Astrocyte of the cerebellum (primary cell): ENCODE results near the gene AKT3.

Experiments
- DNase-seq: peaks from one replicate; pipeline ENCODE4 v3.0.0-alpha.2; 2011; ENCODE audit warnings: low read depth
- H3K4me3 ChIP-seq: 2 replicates; pipeline ENCODE4 v1.5.1; 2011; ENCODE audit warnings: mild to moderate bottlenecking, low read depth, low read length, moderate library complexity
- in situ Hi-C: cut with HindIII; loops from 2 replicates; pipeline ENCODE4 v1.10.0; 2017; ENCODE audit warnings: low sequenced_read_pairs
- TF ChIP-seq, protein P1 (sequence below): IDR thresholded peaks from 2 replicates; pipeline ENCODE4 v1.5.1; 2012; ENCODE audit warnings: low read length, low read depth, moderate library complexity, mild to moderate bottlenecking; ENCODE audit errors: missing control alignments

AKT3 gene

DNA sequence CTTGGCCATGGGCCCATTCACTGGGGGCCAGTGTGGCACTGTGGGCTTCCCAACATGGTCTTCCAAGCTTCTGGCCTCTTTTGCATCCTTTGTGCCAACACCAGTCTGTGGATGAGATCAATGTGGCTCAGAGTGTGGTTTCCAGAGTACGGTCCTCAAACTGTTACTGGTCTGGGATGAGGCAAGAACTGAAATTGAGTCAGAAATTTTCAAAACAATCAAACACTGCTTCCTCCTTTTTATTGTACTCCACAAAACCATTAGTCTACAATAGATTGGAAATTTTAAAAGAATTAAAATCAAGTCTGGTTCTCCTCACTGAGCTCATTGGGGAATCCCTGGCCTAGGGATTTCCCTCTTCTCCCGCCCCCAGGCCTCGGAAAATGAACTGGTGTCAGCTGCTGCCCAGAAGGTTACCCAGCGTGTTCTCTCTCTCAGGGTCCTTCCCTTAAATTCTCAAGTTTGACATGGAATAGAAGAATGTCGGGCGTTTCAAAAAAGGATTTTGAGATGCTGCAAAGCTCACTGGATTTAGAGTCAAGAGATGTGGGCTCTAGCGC is 372.2 kb downstream of the AKT3 start:
- no peak for DNase-seq
- H3K4me3 ChIP-seq: no peak overlapping the region
- in situ Hi-C loops: loop anchor here (5.0 kb wide), 1 partner anchor 104 kb away; no protein-coding TSS in a partner anchor
- TF ChIP-seq, protein P1, sequence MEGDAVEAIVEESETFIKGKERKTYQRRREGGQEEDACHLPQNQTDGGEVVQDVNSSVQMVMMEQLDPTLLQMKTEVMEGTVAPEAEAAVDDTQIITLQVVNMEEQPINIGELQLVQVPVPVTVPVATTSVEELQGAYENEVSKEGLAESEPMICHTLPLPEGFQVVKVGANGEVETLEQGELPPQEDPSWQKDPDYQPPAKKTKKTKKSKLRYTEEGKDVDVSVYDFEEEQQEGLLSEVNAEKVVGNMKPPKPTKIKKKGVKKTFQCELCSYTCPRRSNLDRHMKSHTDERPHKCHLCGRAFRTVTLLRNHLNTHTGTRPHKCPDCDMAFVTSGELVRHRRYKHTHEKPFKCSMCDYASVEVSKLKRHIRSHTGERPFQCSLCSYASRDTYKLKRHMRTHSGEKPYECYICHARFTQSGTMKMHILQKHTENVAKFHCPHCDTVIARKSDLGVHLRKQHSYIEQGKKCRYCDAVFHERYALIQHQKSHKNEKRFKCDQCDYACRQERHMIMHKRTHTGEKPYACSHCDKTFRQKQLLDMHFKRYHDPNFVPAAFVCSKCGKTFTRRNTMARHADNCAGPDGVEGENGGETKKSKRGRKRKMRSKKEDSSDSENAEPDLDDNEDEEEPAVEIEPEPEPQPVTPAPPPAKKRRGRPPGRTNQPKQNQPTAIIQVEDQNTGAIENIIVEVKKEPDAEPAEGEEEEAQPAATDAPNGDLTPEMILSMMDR: no peak

DNA sequence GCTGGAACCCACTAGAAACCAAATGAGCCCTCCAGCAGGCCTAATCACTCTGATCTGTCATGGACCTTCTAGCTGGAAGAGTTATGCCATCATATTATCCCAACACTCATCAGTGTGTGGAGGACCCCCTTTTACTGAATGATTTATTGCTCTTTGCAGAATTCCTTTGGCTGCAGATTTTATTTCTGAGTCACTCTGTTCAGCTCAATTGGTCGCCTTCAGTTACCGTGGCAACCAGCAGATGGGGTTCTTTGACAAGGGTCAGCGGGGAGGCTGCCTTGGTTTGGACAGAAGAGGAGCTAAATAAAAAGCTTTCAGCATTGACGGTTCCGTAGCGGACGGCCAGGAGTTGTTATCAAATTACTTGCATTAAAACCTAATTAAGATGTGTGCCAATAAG is 374.1 kb downstream of the AKT3 start:
- in situ Hi-C loops: loop anchor here (5.0 kb wide), 1 partner anchor 106 kb away; no protein-coding TSS in a partner anchor
- TF ChIP-seq, protein P1: peak; percentile 61
- DNase-seq: peak; percentile 77
- H3K4me3 ChIP-seq: no peak overlapping the region

DNA sequence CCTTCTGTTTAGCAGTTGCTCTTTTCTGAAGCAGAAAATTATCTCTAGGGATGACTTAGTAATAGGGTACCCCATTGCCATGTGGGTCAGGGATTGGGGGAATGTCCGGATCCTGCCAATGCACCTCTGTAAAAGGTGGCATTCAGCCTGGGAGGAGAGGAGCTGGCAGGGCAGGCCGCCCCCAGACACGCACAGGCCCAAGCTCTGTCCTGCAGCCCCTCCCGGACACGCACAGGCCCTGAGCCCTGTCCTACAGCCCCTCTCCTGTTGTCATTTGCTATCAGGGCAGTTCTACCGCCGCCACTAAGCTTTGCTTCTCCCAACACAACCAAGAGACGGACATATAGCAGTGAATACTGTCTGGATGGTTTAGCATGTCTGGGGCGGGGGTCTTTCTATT is 375.1 kb downstream of the AKT3 start:
- DNase-seq: no peak
- TF ChIP-seq, protein P1: no peak
- no peak overlapping the region for H3K4me3 ChIP-seq
- in situ Hi-C loops: loop anchor here (5.0 kb wide), 1 partner anchor 107 kb away; no protein-coding TSS in a partner anchor

DNA sequence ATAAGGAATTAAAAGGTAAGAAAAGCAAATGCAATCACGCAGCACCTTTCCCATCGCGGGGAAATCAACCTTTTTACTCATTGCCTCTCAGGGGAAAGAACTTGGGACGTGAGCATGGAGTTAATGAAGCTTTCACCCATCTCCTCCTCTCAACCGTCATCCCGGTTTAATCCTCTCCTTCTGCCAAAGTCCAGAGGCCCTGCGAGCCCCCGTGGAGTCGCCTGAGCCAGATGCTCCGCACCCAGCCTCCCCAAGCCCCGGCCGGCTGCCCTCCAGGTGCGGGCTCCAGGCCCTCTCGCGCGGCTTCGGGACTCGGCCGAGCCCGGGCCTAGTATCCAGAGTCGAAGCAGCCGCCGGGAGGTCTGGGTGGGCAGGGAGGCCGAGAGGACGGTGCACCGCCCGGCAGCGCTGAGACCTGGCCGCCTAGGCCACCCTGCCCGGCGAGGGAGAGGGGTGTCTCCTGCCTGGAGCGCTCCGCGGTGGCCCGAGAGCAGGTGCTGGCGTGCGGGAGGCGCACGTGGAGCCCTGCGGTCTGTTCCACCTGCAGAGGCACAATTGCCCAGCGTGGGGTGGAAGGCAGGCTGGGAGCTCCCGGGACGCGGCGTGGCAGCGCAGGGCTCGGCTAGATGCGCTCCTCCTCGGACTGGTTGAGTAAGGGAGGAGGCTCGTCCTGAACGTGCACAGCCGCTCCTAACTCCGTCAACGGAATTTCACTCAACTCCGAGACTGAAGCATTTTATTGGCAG is 375.7 kb downstream of the AKT3 start:
- TF ChIP-seq, protein P1: no peak
- in situ Hi-C loops: no loop called here
- DNase-seq: no peak
- H3K4me3 ChIP-seq: no peak overlapping the region

DNA sequence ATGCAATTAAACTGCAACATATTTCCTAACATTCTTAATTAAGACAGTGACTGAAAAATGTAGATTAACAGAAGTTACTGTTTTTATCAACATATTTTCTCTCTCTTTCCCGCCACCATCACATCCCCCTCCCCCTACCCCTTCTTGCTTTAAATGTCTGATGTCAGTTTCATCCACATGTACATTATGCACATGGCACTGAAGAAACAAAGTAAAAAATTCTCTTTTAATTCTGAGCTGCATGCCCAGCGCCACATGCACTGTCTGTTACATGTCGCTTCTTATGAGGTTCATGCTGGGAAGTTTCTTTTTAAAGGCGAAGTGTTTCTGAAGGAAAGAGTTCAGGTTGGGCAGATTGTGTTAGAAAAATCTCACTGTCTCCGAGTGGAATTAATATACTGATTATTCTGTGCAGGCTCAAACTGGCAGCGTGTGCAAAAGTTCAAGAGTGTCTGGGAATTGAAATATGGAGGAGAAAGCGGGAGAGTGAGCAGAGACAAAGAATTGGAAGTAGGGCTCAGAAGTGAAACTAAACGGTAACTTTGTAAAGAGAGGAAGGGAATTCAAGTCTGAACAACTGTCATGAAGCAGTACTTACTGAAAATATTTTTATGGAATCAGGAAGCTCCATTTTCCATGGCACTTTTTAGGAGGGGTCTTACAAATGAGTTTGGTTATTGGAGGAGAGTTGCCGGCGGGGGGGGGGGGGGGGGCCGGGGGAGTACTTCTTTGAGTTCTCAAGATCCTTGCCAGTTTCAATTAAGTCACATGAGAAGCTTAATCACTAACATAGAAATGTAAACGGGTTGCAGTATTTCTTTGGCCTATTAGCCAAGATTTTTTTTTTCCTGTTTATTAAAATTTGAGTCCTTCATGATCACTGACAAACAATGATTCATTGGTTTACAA is 376.6 kb downstream of the AKT3 start:
- TF ChIP-seq, protein P1: no peak
- no peak for DNase-seq
- H3K4me3 ChIP-seq: peak overlapping the region; percentile 27
- in situ Hi-C loops: no loop called here

DNA sequence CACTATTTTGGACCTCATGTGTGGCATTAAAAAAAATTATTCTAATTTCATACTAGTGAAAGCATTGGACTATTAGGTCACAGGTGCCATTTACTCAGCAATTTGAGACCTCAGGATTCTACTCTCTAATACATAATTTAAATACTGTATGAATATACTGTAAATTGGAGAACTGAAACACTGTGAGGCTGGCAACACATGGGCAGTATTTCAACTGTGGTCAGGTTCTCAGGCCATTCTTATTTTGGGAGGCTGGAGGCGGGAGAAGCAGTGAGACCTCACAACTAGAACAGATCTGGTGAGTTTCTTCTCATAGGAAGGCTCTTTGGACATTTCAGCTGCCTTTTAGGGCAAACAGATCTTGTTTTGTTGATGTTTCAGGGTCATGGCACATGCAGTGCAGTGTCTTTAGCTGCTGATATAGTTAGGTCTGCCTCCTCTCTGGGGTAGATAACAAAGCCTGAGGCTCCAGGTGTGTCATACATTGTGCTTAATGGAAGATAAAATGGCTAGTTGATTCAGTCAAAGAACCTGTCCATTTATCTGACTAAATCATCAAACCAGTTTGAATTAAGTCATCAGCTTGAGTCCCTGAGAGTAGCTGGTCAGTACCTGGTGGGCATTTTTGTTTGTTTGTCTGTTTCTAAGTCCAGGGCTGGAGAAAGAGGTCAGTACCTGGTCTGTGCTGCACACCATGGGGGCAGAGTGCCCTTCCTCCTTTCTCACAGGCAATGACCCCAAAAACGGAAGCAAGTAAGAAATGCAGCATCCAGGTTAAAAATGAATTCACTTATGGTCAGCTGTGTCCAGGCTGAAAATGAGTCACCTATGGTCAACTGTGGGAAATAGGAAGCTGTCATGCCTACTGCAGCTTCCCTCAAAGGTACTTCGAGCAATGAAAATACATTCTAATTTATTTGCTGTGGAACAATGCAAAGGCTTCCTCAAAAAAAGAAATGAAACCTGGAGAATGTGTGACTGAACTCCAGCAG is 378.0 kb downstream of the AKT3 start:
- DNase-seq: no peak
- in situ Hi-C loops: no loop called here
- no peak overlapping the region for H3K4me3 ChIP-seq
- TF ChIP-seq, protein P1: no peak
